Astrocyte (in vitro differentiated cells and primary cell): Measurements from ENCODE around the gene GPC3. TPM values are rescaled to one million over a fixed set of nuclear protein-coding genes. Genes with fewer than 3 reads are reported as not detected.

Source experiments
- DNase-seq: peaks from one replicate; pipeline ENCODE4 v3.0.0-alpha.2; 2010; ENCODE audit warnings: low read depth
- FAIRE-seq: peaks from 2 replicates; lab custom pipeline; 2011; peaks lifted over from hg19 to GRCh38; lab: Jason Lieb, UNC
- H2AFZ ChIP-seq: 2 replicates; pipeline ENCODE4 v1.6.0; 2012; ENCODE audit warnings: low read depth, low read length, inconsistent platforms
- H3K27ac ChIP-seq: 2 replicates; pipeline ENCODE4 v1.5.1; 2011; ENCODE audit warnings: low read depth, low read length, inconsistent platforms
- H3K27me3 ChIP-seq: 2 replicates; pipeline ENCODE4 v1.6.0; 2011; ENCODE audit warnings: low read length, inconsistent platforms; ENCODE audit not compliant: insufficient read depth
- H3K36me3 ChIP-seq: 2 replicates; pipeline ENCODE4 v1.5.1; 2011; ENCODE audit warnings: low read length, inconsistent platforms; ENCODE audit not compliant: insufficient read depth
- H3K4me1 ChIP-seq: 2 replicates; pipeline ENCODE4 v1.5.1; 2011; ENCODE audit warnings: low read length, inconsistent platforms; ENCODE audit not compliant: insufficient read depth
- H3K4me2 ChIP-seq: 2 replicates; pipeline ENCODE4 v1.6.0; 2012; ENCODE audit warnings: low read length, inconsistent platforms
- H3K4me3 ChIP-seq: 2 replicates; pipeline ENCODE4 v1.5.1; 2011; ENCODE audit warnings: low read depth, mild to moderate bottlenecking, low read length, inconsistent platforms; ENCODE audit not compliant: insufficient read depth
- H3K79me2 ChIP-seq: 2 replicates; pipeline ENCODE4 v1.6.0; 2012; ENCODE audit warnings: mild to moderate bottlenecking, low read length, inconsistent platforms; ENCODE audit not compliant: insufficient read depth
- H3K9ac ChIP-seq: 2 replicates; pipeline ENCODE4 v1.6.0; 2012; ENCODE audit warnings: mild to moderate bottlenecking, low read length, inconsistent platforms
- H3K9me3 ChIP-seq: 2 replicates; pipeline ENCODE4 v1.5.1; 2012; ENCODE audit warnings: low read depth, mild to moderate bottlenecking, low read length, inconsistent platforms; ENCODE audit not compliant: insufficient read depth
- H4K20me1 ChIP-seq: 2 replicates; pipeline ENCODE4 v1.6.0; 2012; ENCODE audit warnings: low read length, inconsistent platforms; ENCODE audit not compliant: insufficient read depth
- H3K27ac Mint-ChIP-seq: one replicate; pipeline ENCODE4 v1.8.0; 2021; ENCODE audit warnings: mild to moderate bottlenecking, mixed read lengths; ENCODE audit not compliant: unreplicated experiment
- H3K27me3 Mint-ChIP-seq: one replicate; pipeline ENCODE4 v1.8.0; 2021; ENCODE audit warnings: low read depth, mixed read lengths; ENCODE audit not compliant: unreplicated experiment
- H3K36me3 Mint-ChIP-seq: one replicate; pipeline ENCODE4 v1.8.0; 2021; ENCODE audit warnings: low read depth, mixed read lengths; ENCODE audit not compliant: unreplicated experiment
- H3K4me1 Mint-ChIP-seq: one replicate; pipeline ENCODE4 v1.8.0; 2021; ENCODE audit warnings: low read depth, mixed read lengths; ENCODE audit not compliant: unreplicated experiment
- H3K4me3 Mint-ChIP-seq: one replicate; pipeline ENCODE4 v1.8.0; 2021; ENCODE audit warnings: mild to moderate bottlenecking, moderate library complexity, mixed read lengths; ENCODE audit not compliant: unreplicated experiment
- H3K9me3 Mint-ChIP-seq: one replicate; pipeline ENCODE4 v1.8.0; 2021; ENCODE audit warnings: mild to moderate bottlenecking, mixed read lengths; ENCODE audit not compliant: unreplicated experiment
- EZH2 ChIP-seq: IDR thresholded peaks from 2 replicates; pipeline ENCODE4 v1.6.1; 2012; ENCODE audit warnings: mild to moderate bottlenecking, low read length, inconsistent platforms; ENCODE audit not compliant: insufficient read depth
- total RNA-seq: library from RNA; stranded (reverse); gene quantifications from 2 replicates; pipeline ENCODE4 v1.2.1, GENCODE V29; 2021
- TF ChIP-seq, protein P1 (sequence below): IDR thresholded peaks from 2 replicates; pipeline ENCODE4 v1.5.1; 2011; ENCODE audit warnings: low read depth, mild to moderate bottlenecking, inconsistent platforms, low read length, moderate library complexity; ENCODE audit not compliant: insufficient read depth

The GPC3 gene
- total RNA-seq, 1 donor from 2014 or later = 8.2 TPM

DNA sequence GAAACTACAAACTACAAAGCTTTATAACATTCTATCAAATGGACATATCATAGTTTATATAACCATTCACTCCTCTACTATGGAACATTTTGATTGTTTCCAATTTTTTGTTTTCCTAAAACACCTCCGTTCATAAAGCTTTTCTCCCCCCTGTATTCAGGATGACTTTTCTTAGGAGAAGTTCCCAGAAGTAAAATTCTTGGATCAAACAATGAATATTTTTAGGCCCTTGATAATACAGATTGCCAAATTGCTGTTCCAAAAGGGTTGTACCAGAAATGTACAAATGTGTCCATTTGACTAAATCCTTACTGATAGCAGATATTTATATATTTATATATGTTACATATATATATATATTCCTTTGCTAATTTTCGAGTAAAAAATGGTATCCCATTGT is 77.8 kb downstream of the GPC3 start:
- H3K27ac Mint-ChIP-seq = no peak overlapping the region
- Histone ChIP-seq H3K27ac (no peak overlapping the region), H3K79me2 (no peaks in the 10 kb centered on the region), H3K9me3 (no peaks in the 10 kb centered on the region), H3K4me2 (no peak overlapping the region), H3K9ac (no peak overlapping the region), H3K27me3 (no peaks in the 10 kb centered on the region), H2AFZ (no peak overlapping the region), H4K20me1 (no peaks in the 10 kb centered on the region), H3K4me1 (no peaks in the 10 kb centered on the region), H3K4me3 (no peak overlapping the region), H3K36me3 (no peaks in the 10 kb centered on the region)
- DNase-seq (no peak), FAIRE-seq (no peak)
- H3K36me3 Mint-ChIP-seq = no peaks in the 10 kb centered on the region
- no peaks in the 10 kb centered on the region for H3K4me1 Mint-ChIP-seq
- H3K27me3 Mint-ChIP-seq = no peaks in the 10 kb centered on the region
- TF ChIP-seq, protein P1, sequence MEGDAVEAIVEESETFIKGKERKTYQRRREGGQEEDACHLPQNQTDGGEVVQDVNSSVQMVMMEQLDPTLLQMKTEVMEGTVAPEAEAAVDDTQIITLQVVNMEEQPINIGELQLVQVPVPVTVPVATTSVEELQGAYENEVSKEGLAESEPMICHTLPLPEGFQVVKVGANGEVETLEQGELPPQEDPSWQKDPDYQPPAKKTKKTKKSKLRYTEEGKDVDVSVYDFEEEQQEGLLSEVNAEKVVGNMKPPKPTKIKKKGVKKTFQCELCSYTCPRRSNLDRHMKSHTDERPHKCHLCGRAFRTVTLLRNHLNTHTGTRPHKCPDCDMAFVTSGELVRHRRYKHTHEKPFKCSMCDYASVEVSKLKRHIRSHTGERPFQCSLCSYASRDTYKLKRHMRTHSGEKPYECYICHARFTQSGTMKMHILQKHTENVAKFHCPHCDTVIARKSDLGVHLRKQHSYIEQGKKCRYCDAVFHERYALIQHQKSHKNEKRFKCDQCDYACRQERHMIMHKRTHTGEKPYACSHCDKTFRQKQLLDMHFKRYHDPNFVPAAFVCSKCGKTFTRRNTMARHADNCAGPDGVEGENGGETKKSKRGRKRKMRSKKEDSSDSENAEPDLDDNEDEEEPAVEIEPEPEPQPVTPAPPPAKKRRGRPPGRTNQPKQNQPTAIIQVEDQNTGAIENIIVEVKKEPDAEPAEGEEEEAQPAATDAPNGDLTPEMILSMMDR = no peak
- no peak for TF ChIP-seq EZH2
- no peaks in the 10 kb centered on the region for H3K9me3 Mint-ChIP-seq
- H3K4me3 Mint-ChIP-seq = no peak overlapping the region

DNA sequence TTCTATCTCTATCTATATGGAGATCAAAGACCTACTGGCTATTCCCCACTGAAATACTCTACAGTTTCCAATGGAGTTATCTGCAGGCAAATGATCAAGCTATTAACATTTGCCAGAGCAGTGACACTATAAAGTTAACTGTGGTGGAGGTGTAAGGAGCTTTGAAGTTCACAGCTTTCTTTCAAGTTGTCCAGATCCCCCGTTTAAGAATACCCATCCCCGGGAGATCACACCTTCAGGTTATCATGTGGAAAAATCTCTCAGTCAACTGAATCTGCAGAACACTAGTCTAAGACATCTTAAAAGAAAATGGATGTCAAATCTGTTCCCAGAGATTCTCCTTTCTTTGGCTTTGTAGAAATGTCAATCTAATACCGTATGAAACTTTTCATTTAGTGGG is 80.1 kb downstream of the GPC3 start:
- H3K27me3 ChIP-seq = no peaks in the 10 kb centered on the region
- H3K4me2 ChIP-seq = no peak overlapping the region
- no peak overlapping the region for H3K9ac ChIP-seq
- no peak for DNase-seq
- TF ChIP-seq, protein P1 = no peak
- no peak for TF ChIP-seq EZH2
- H3K4me3 ChIP-seq = no peak overlapping the region
- H2AFZ ChIP-seq = no peak overlapping the region
- H3K4me3 Mint-ChIP-seq = no peak overlapping the region
- no peaks in the 10 kb centered on the region for H3K79me2 ChIP-seq
- H3K36me3 Mint-ChIP-seq = no peaks in the 10 kb centered on the region
- no peaks in the 10 kb centered on the region for H3K36me3 ChIP-seq
- no peaks in the 10 kb centered on the region for H3K9me3 ChIP-seq
- no peak overlapping the region for H3K27ac ChIP-seq
- no peak overlapping the region for H3K27ac Mint-ChIP-seq
- no peaks in the 10 kb centered on the region for H3K9me3 Mint-ChIP-seq
- H3K4me1 ChIP-seq = no peaks in the 10 kb centered on the region
- no peaks in the 10 kb centered on the region for H3K27me3 Mint-ChIP-seq
- H3K4me1 Mint-ChIP-seq = no peaks in the 10 kb centered on the region
- FAIRE-seq = peak; percentile 32
- no peaks in the 10 kb centered on the region for H4K20me1 ChIP-seq

DNA sequence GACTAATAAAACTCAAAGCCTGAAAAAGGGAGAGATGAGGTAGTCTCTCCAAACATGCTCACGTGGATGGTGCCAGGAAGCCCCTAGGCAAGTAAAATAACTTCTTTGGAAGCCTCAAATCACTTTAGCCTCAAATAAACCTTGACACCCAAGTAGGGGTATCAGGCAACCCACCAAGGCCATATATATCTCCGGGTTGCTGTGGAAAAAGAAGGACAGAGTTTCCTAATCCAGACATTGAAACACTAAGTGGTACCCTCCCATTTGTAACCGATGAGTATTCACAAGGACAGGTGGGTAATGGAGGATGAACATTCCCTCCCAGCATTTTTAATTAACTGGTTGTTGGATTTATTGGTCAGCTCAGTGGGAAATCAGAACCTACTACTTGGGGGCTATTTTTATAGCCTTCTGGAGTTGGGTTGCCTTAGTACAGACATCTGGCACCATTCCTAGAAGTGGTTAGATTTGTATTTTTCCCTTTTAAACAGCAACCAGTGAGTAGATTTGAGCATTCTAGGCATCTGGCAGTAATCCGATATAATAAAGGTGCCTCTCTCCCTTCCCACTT is 87.7 kb downstream of the GPC3 start:
- no peak overlapping the region for H3K9ac ChIP-seq
- no peaks in the 10 kb centered on the region for H4K20me1 ChIP-seq
- no peaks in the 10 kb centered on the region for H3K9me3 ChIP-seq
- TF ChIP-seq, protein P1 = no peak
- no peak for TF ChIP-seq EZH2
- H3K4me2 ChIP-seq = no peak overlapping the region
- Mint-ChIP-seq H3K27me3 (no peaks in the 10 kb centered on the region), H3K36me3 (no peaks in the 10 kb centered on the region), H3K9me3 (no peaks in the 10 kb centered on the region), H3K27ac (no peak overlapping the region), H3K4me3 (no peak overlapping the region), H3K4me1 (no peaks in the 10 kb centered on the region)
- DNase-seq (no peak), FAIRE-seq (no peak)
- no peak overlapping the region for H3K4me3 ChIP-seq
- H2AFZ ChIP-seq = no peak overlapping the region
- H3K4me1 ChIP-seq = no peaks in the 10 kb centered on the region
- H3K79me2 ChIP-seq = no peaks in the 10 kb centered on the region
- no peak overlapping the region for H3K27ac ChIP-seq
- no peaks in the 10 kb centered on the region for H3K36me3 ChIP-seq
- H3K27me3 ChIP-seq = no peaks in the 10 kb centered on the region
